SK-N-SH (cell line): ENCODE results near the gene DENND1A.

ENCODE experiments used
- POLR2AphosphoS5 ChIP-seq: IDR thresholded peaks from 2 replicates; pipeline ENCODE4 v1.6.1; 2012; ENCODE audit warnings: low read depth, low read length
- TF ChIP-seq, protein P1 (sequence below): fragments of 150-350 bp; IDR thresholded peaks from 2 replicates; pipeline ENCODE4 v1.6.1; 2017; ENCODE audit warnings: antibody characterized with exemption, low read length, low read depth, borderline replicate concordance
- TF ChIP-seq, protein P2 (sequence below): IDR thresholded peaks from 2 replicates; pipeline ENCODE4 v1.4.0; 2012; ENCODE audit warnings: low read depth, borderline replicate concordance
- TF ChIP-seq, protein P3 (sequence below): fragments of 200-600 bp; sonication (generic); IDR thresholded peaks from 2 replicates; pipeline ENCODE4 v1.6.1; 2017; ENCODE audit warnings: antibody characterized with exemption, mild to moderate bottlenecking, moderate library complexity

DNA sequence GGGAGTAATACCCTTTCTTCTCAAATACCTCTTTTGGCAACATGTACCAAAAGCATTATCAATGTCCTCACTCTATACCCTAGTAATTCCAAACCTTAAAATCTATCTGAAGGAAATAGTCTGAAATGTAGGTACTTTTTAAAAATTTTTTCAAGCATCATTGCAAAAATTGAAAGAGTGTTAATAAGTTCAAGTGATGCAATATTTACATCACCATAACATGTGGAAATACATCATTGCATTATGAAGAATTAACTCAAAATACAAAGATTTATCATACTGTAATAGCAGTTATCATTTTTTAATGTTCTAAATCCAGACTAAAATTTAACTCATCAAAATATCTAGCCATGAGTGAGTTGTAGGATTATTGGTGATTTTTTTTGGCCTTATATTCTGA lies 123.1 kb downstream of the DENND1A start:
- TF ChIP-seq, protein P1, sequence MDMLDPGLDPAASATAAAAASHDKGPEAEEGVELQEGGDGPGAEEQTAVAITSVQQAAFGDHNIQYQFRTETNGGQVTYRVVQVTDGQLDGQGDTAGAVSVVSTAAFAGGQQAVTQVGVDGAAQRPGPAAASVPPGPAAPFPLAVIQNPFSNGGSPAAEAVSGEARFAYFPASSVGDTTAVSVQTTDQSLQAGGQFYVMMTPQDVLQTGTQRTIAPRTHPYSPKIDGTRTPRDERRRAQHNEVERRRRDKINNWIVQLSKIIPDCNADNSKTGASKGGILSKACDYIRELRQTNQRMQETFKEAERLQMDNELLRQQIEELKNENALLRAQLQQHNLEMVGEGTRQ = no peak
- TF ChIP-seq, protein P2, sequence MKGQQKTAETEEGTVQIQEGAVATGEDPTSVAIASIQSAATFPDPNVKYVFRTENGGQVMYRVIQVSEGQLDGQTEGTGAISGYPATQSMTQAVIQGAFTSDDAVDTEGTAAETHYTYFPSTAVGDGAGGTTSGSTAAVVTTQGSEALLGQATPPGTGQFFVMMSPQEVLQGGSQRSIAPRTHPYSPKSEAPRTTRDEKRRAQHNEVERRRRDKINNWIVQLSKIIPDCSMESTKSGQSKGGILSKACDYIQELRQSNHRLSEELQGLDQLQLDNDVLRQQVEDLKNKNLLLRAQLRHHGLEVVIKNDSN = no peak
- no peak for TF ChIP-seq POLR2AphosphoS5
- TF ChIP-seq, protein P3, sequence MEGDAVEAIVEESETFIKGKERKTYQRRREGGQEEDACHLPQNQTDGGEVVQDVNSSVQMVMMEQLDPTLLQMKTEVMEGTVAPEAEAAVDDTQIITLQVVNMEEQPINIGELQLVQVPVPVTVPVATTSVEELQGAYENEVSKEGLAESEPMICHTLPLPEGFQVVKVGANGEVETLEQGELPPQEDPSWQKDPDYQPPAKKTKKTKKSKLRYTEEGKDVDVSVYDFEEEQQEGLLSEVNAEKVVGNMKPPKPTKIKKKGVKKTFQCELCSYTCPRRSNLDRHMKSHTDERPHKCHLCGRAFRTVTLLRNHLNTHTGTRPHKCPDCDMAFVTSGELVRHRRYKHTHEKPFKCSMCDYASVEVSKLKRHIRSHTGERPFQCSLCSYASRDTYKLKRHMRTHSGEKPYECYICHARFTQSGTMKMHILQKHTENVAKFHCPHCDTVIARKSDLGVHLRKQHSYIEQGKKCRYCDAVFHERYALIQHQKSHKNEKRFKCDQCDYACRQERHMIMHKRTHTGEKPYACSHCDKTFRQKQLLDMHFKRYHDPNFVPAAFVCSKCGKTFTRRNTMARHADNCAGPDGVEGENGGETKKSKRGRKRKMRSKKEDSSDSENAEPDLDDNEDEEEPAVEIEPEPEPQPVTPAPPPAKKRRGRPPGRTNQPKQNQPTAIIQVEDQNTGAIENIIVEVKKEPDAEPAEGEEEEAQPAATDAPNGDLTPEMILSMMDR = no peak
